HepG2 (cell line): ENCODE data around the gene COL9A3. TPM values are rescaled to one million over a fixed set of nuclear protein-coding genes. Genes with fewer than 3 reads are reported as not detected.

Experiments
- BATF2 ChIP-seq: sonication (generic); formaldehyde crosslinking; IDR thresholded peaks from 2 replicates; pipeline ENCODE4 v1.8.0; 2022; ENCODE audit warnings: mild to moderate bottlenecking, missing genetic modification reagents, moderate library complexity
- CAMTA2 ChIP-seq: sonication (generic); formaldehyde crosslinking; IDR thresholded peaks from 2 replicates; pipeline ENCODE4 v1.4.0; 2020; ENCODE audit warnings: mild to moderate bottlenecking, missing genetic modification reagents, borderline replicate concordance
- ELF4 ChIP-seq: sonication (generic); formaldehyde crosslinking; IDR thresholded peaks from 2 replicates; pipeline ENCODE4 v1.5.0; 2020; ENCODE audit warnings: missing genetic modification reagents, mild to moderate bottlenecking, moderate library complexity, borderline replicate concordance
- HNF1B ChIP-seq: sonication (generic); formaldehyde crosslinking; IDR thresholded peaks from 2 replicates; pipeline ENCODE4 v1.5.1; 2020; ENCODE audit warnings: mild to moderate bottlenecking, moderate library complexity, missing genetic modification reagents
- MYC ChIP-seq: sonication (generic); formaldehyde crosslinking; IDR thresholded peaks from 2 replicates; pipeline ENCODE4 v1.9.0; 2021; ENCODE audit warnings: missing genetic modification reagents, borderline replicate concordance
- NRL ChIP-seq: sonication (generic); formaldehyde crosslinking; IDR thresholded peaks from 2 replicates; pipeline ENCODE4 v1.5.0; 2020; ENCODE audit warnings: missing genetic modification reagents, mild to moderate bottlenecking, moderate library complexity, borderline replicate concordance
- PHF21A ChIP-seq: sonication (generic); formaldehyde crosslinking; IDR thresholded peaks from 2 replicates; pipeline ENCODE4 v1.5.0; 2020; ENCODE audit warnings: mild to moderate bottlenecking, missing genetic modification reagents
- ZNF205 ChIP-seq: IDR thresholded peaks from 2 replicates; pipeline ENCODE4 v1.6.1; 2018; ENCODE audit warnings: missing biosample characterization, missing genetic modification reagents
- ZNF292 ChIP-seq: sonication (generic); formaldehyde crosslinking; IDR thresholded peaks from 2 replicates; pipeline ENCODE4 v1.8.1; 2022; ENCODE audit warnings: mild to moderate bottlenecking, low read depth, missing genetic modification reagents, borderline replicate concordance
- ZNF3 ChIP-seq: IDR thresholded peaks from 2 replicates; pipeline ENCODE4 v1.7.0; 2017; ENCODE audit warnings: inconsistent platforms
- ZNF572 ChIP-seq: sonication (generic); formaldehyde crosslinking; IDR thresholded peaks from 2 replicates; pipeline ENCODE4 v1.5.1; 2020; ENCODE audit warnings: mild to moderate bottlenecking, missing genetic modification reagents
- ZNF75D ChIP-seq: sonication (generic); formaldehyde crosslinking; IDR thresholded peaks from 2 replicates; pipeline ENCODE4 v1.8.1; 2023; ENCODE audit warnings: missing genetic modification reagents, mild to moderate bottlenecking, borderline replicate concordance
- ZNF891 ChIP-seq: sonication (generic); formaldehyde crosslinking; IDR thresholded peaks from 2 replicates; pipeline ENCODE4 v1.5.0; 2020; ENCODE audit warnings: mild to moderate bottlenecking, missing genetic modification reagents
- polyA plus RNA-seq, 8 experiments: library from polyadenylated mRNA; depleted of rRNA in 3 of 8; stranded (reverse) in 7 of 8; unstranded in 1 of 8; fragments of >200 nt; fragmentation: Illumina TruSeq in 4 of 8; extraction: Trizol in 4 of 8; gene quantifications; 2 replicates each; pipeline versions ENCODE4 v1.2.1 to v1.2.3, GENCODE V29; 2011 to 2016; ENCODE audit warnings: low read depth in 4 of 8, missing spikeins in 1 of 8, mixed read lengths in 1 of 8; ENCODE audit not compliant: insufficient read depth in 1 of 8
- total RNA-seq, 5 experiments: library from RNA; depleted of rRNA; stranded (reverse); fragments of >200 nt; fragmentation: Illumina TruSeq; extraction: Trizol; gene quantifications; 2 replicates each; pipeline ENCODE4 v1.2.3, GENCODE V29; 2016; ENCODE audit warnings: low read depth in 1 of 5

The COL9A3 gene
- total and polyA plus RNA-seq, 2 of the 13 experiments (the other 11 are each of a cell fraction or from before 2014, with no cell fraction given): 155 to 204 TPM

GRCh38 chr20:62831854-62832211 is 15.0 kb downstream of the COL9A3 start (continued):
- TF ChIP-seq ZNF3 (CRISPR knock-in tag) (no peak), HNF1B (no peak), ZNF572 (CRISPR knock-in tag) (no peak), ZNF205 (CRISPR knock-in tag) (no peak), NRL (peak; percentile 35; the same call in 1 of the 2 replicates), ELF4 (CRISPR knock-in tag) (no peak), ZNF75D (CRISPR knock-in tag) (no peak), CAMTA2 (CRISPR knock-in tag) (no peak), ZNF891 (CRISPR knock-in tag) (no peak), PHF21A (no peak), BATF2 (CRISPR knock-in tag) (no peak), ZNF292 (CRISPR knock-in tag) (no peak), MYC (CRISPR knock-in tag) (no peak)
